Keratinocyte (primary cell): Measurements from ENCODE around the gene AGXT2.

Source experiments
- EZH2 ChIP-seq: IDR thresholded peaks from one replicate; pipeline ENCODE4 v1.6.1; 2012; ENCODE audit warnings: inconsistent platforms, mild to moderate bottlenecking, low read length, moderate library complexity
- TF ChIP-seq, protein P1 (sequence below), 3 experiments: IDR thresholded peaks in 1 of 3; conservative IDR thresholded peaks in 1 of 3; optimal IDR thresholded peaks in 1 of 3; 2 replicates in 2 of 3; 3 replicates in 1 of 3; pipeline versions ENCODE3 to v1.5.1; 2011; ENCODE audit warnings: low read length in 3 of 3, mild to moderate bottlenecking in 3 of 3, moderate library complexity in 2 of 3, control low read depth in 1 of 3, inconsistent platforms in 1 of 3; ENCODE audit not compliant: insufficient read depth in 2 of 3; ENCODE audit errors: extremely low read depth in 1 of 3

DNA sequence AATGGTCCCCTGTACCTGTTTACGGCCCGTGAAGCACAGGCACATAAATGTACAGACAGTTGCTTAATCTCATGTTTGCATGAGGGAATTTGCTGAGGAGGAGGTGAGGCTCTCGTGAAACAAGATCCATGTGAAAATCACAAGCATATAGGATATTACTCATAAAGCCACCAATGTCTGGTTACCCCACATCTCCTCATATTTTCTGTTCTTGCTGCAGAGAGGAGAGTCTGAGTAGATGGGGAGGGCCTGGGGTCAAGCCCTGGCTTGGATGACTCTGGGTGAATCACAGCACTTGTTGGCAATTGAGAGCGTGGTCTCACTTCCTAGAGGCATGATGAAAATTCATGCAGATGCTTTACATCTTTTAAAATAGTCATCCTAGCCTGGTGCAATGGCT is 975 bp downstream of the AGXT2 start:
- TF ChIP-seq EZH2: no peak
- TF ChIP-seq, protein P1, sequence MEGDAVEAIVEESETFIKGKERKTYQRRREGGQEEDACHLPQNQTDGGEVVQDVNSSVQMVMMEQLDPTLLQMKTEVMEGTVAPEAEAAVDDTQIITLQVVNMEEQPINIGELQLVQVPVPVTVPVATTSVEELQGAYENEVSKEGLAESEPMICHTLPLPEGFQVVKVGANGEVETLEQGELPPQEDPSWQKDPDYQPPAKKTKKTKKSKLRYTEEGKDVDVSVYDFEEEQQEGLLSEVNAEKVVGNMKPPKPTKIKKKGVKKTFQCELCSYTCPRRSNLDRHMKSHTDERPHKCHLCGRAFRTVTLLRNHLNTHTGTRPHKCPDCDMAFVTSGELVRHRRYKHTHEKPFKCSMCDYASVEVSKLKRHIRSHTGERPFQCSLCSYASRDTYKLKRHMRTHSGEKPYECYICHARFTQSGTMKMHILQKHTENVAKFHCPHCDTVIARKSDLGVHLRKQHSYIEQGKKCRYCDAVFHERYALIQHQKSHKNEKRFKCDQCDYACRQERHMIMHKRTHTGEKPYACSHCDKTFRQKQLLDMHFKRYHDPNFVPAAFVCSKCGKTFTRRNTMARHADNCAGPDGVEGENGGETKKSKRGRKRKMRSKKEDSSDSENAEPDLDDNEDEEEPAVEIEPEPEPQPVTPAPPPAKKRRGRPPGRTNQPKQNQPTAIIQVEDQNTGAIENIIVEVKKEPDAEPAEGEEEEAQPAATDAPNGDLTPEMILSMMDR (optimal IDR thresholded peaks at IDR 0.05 in 1 of 3, IDR thresholded peaks at IDR 0.05 in 1 of 3, conservative IDR thresholded peaks at IDR 0.05 in 1 of 3; ENCODE audit: extremely low read depth in 1 of 3, insufficient read depth in 2 of 3, low read length in 3 of 3): no peak
